ENCODE measurements around the gene ITCH.
"Not testable (repeated sequence)": the region's sequence is repeated elsewhere in the genome, so short reads cannot be mapped to it uniquely, and the experiment has no call there.

The ITCH gene

GRCh38 chr20:34404803-34405202 lies 41.7 kb downstream of the ITCH start:
- no peak overlapping the region for H3K4me3 ChIP-seq (replicated peaks in 1 of 2; ENCODE audit: low read depth in 2 of 2, low read length in 2 of 2)
- no peak for TF ChIP-seq CTCF (IDR thresholded peaks at IDR 0.05; ENCODE audit: low read depth, low read length)
- no peak for DNase-seq (ENCODE audit: low read depth in 2 of 2)

GRCh38 chr20:34405247-34405651 lies 42.2 kb downstream of the ITCH start:
- H3K4me3 ChIP-seq (replicated peaks in 1 of 2; ENCODE audit: low read depth in 2 of 2, low read length in 2 of 2); DNase-seq (ENCODE audit: low read depth in 2 of 2): not testable (repeated sequence)

GRCh38 chr20:34405942-34406341 lies 42.9 kb downstream of the ITCH start:
- not testable (repeated sequence) for H3K4me3 ChIP-seq (replicated peaks in 1 of 2; ENCODE audit: low read depth in 2 of 2, low read length in 2 of 2); DNase-seq (ENCODE audit: low read depth in 2 of 2)

- DNase-seq (ENCODE audit: low read depth in 2 of 2): no peak
- no peak overlapping the region for H3K4me3 ChIP-seq (replicated peaks in 1 of 2; ENCODE audit: low read depth in 2 of 2, low read length in 2 of 2)
- no peak for TF ChIP-seq CTCF (IDR thresholded peaks at IDR 0.05; ENCODE audit: low read depth, low read length)
These were observed 44.9 kb downstream of the ITCH start for GRCh38 chr20:34407962-34408474.

- no peak for DNase-seq (ENCODE audit: low read depth in 2 of 2)
- no peak for TF ChIP-seq CTCF (IDR thresholded peaks at IDR 0.05; ENCODE audit: low read depth, low read length)
- H3K4me3 ChIP-seq (replicated peaks in 1 of 2; ENCODE audit: low read depth in 2 of 2, low read length in 2 of 2): no peak overlapping the region
These were observed 47.3 kb downstream of the ITCH start for GRCh38 chr20:34410336-34410735.

GRCh38 chr20:34412453-34412852 lies 49.4 kb downstream of the ITCH start:
- TF ChIP-seq CTCF (IDR thresholded peaks at IDR 0.05; ENCODE audit: low read depth, low read length): no peak
- no peak for DNase-seq (ENCODE audit: low read depth in 2 of 2)

GRCh38 chr20:34414525-34414924 lies 51.5 kb downstream of the ITCH start:
- not testable (repeated sequence) for DNase-seq (ENCODE audit: low read depth in 2 of 2); H3K4me3 ChIP-seq (replicated peaks in 1 of 2; ENCODE audit: low read depth in 2 of 2, low read length in 2 of 2)

More at GRCh38 chr20:34412453-34412852, 49.4 kb downstream of the ITCH start:
- H3K4me3 ChIP-seq (replicated peaks in 1 of 2; ENCODE audit: low read depth in 2 of 2, low read length in 2 of 2): no peak overlapping the region

GRCh38 chr20:34415079-34415478 lies 52.0 kb downstream of the ITCH start:
- TF ChIP-seq CTCF (IDR thresholded peaks at IDR 0.05; ENCODE audit: low read depth, low read length): no peak
- H3K4me3 ChIP-seq (replicated peaks in 1 of 2; ENCODE audit: low read depth in 2 of 2, low read length in 2 of 2): no peak overlapping the region
- DNase-seq (ENCODE audit: low read depth in 2 of 2): peak in 1 of 2 donors; percentile 40

All from cardiac fibroblast (primary cell).